Gastrocnemius medialis (tissue), 4 donors: ENCODE data around the gene INSRR. TPM values are rescaled to one million over a fixed set of nuclear protein-coding genes. Genes with fewer than 3 reads are reported as not detected.

ENCODE experiments used
- ATAC-seq, 2 donors: fragments of 150-250 bp; one replicate each; pipeline ENCODE4 v1.9.1; 2016
- DNase-seq, 2 donors: peaks; one replicate each; pipeline ENCODE4 v3.0.0-alpha.2; 2019
- H3K27ac ChIP-seq, 4 donors: fragments of 200-600 bp; sonication (generic); 1 replicate in 1 of 4; 2 replicates in 3 of 4; pipeline ENCODE4 v1.5.1; 2016 to 2018; ENCODE audit warnings: mild to moderate bottlenecking in 2 of 4, moderate library complexity in 1 of 4
- H3K27me3 ChIP-seq, 3 donors: fragments of 200-600 bp; sonication (generic) in 2 of 3; 1 replicate in 1 of 3; 2 replicates in 2 of 3; pipeline versions ENCODE4 v1.5.1 to v1.6.0; 2016 to 2019; ENCODE audit warnings: mild to moderate bottlenecking in 1 of 3, moderate library complexity in 1 of 3
- H3K36me3 ChIP-seq, 2 donors: fragments of 200-600 bp; sonication (generic) in 1 of 2; one replicate each; pipeline ENCODE4 v1.5.1; 2017 to 2018
- H3K4me1 ChIP-seq, 2 donors: fragments of 200-600 bp; sonication (generic) in 1 of 2; one replicate each; pipeline ENCODE4 v1.5.1; 2016 to 2017; ENCODE audit warnings: mild to moderate bottlenecking in 2 of 2
- H3K4me3 ChIP-seq, 4 donors: fragments of 200-600 bp; sonication (generic) in 3 of 4; 1 replicate in 1 of 4; 2 replicates in 3 of 4; pipeline ENCODE4 v1.5.1; 2016 to 2019; ENCODE audit warnings: mild to moderate bottlenecking in 2 of 4
- H3K9me3 ChIP-seq, 3 donors: fragments of 200-600 bp; sonication (generic) in 2 of 3; 1 replicate in 1 of 3; 2 replicates in 2 of 3; pipeline ENCODE4 v1.5.1; 2016 to 2019
- CTCF ChIP-seq, 5 experiments: fragments of 450-650 bp in 3 of 5; fragments of 200-600 bp in 2 of 5; sonication (generic) in 2 of 5; IDR thresholded peaks in 4 of 5; conservative IDR thresholded peaks in 1 of 5; 1 replicate in 4 of 5; 2 replicates in 1 of 5; pipeline ENCODE4 v1.5.1; 2016 to 2019; ENCODE audit warnings: antibody characterized with exemption in 5 of 5, mild to moderate bottlenecking in 3 of 5, moderate library complexity in 3 of 5
- POLR2A ChIP-seq, 2 donors: fragments of 450-650 bp; IDR thresholded peaks; one replicate each; pipeline ENCODE4 v1.6.1; 2017; ENCODE audit warnings: antibody characterized with exemption in 2 of 2, mild to moderate bottlenecking in 2 of 2, moderate library complexity in 2 of 2
- in situ Hi-C, 4 donors: fragments of 200-750 bp; cut with MboI; loops; one replicate each; pipeline versions ENCODE4 v1.15.0 to v1.8.0; 2017; ENCODE audit warnings: low sequenced_read_pairs in 4 of 4
- intact Hi-C: fragments of 100-400 bp; cut with DNase I; formaldehyde crosslinking; loops from one replicate; pipeline ENCODE4 v1.15.1; 2023; ENCODE audit warnings: low total_unique reads
- total RNA-seq, 4 donors: library from RNA; depleted of rRNA; stranded (reverse); fragments of >200 nt; gene quantifications; one replicate each; pipeline versions ENCODE4 v1.1.0 to v1.2.3, GENCODE V29; 2016

INSRR gene
- total RNA-seq, 4 donors from 2014 or later = not detected

DNA sequence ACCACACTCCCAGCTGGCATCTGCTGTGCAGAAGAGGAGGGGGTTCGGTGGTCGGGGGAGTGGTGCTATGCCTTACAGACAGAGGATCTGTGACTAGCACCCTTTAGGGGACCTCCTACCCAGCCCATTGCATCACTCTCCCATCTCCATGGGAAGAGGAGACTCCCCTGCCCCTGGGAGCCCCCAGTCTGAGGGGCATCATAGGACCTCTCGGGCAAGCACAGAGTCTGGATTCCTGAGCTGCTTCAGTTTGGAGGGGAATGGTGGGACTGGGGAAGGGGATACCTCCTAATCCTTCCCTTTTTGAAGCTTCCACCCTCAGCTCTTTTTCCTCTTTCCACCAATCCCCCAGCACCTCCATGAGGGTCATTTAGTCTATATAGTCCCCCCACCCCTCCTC, 1.4 kb downstream of the INSRR start:
- Histone ChIP-seq H3K4me1 (peaks cover 10 to 29% of the 10 kb centered on the region in 2 donors), H3K4me3 (no peak overlapping the region), H3K27ac (no peak overlapping the region), H3K9me3 (no peaks in the 10 kb centered on the region), H3K27me3 (peaks cover 41 to 50% (median 45%) of the 10 kb centered on the region in 3 donors), H3K36me3 (no peaks in the 10 kb centered on the region)
- ATAC-seq = no peak
- DNase-seq = no peak
- in situ Hi-C loops (loop anchor here in 2 of 4 donors (5.0 to 25.0 kb wide), 3 partner anchors 55 to 170 kb away; partner anchors contain the start of genes CRABP2 (in 1 of the 2) and NES (in 1 of the 2)), intact Hi-C loops (no loop called here)
- TF ChIP-seq POLR2A (IDR thresholded peaks at IDR 0.05) (no peak), CTCF (IDR thresholded peaks at IDR 0.05 in 4 of 5, conservative IDR thresholded peaks at IDR 0.05 in 1 of 5) (no peak)

GRCh38 chr1:156856282-156856785, 2.6 kb downstream of the INSRR start:
- no peaks in the 10 kb centered on the region for H3K36me3 ChIP-seq
- H3K27ac ChIP-seq = no peak overlapping the region
- DNase-seq (no peak), ATAC-seq (no peak)
- intact Hi-C loops (no loop called here), in situ Hi-C loops (loop anchor here in 2 of 4 donors (5.0 to 25.0 kb wide), 3 partner anchors 54 to 169 kb away; partner anchors contain the start of genes CRABP2 (in 1 of the 2) and NES (in 1 of the 2))
- no peaks in the 10 kb centered on the region for H3K9me3 ChIP-seq
- H3K4me3 ChIP-seq = no peak overlapping the region
- H3K4me1 ChIP-seq = peaks cover 10 to 39% of the 10 kb centered on the region in 2 donors
- TF ChIP-seq CTCF (IDR thresholded peaks at IDR 0.05 in 4 of 5, conservative IDR thresholded peaks at IDR 0.05 in 1 of 5) = no peak
- no peak for TF ChIP-seq POLR2A (IDR thresholded peaks at IDR 0.05)
- H3K27me3 ChIP-seq = peaks cover 31 to 38% (median 36%) of the 10 kb centered on the region in 3 donors

DNA sequence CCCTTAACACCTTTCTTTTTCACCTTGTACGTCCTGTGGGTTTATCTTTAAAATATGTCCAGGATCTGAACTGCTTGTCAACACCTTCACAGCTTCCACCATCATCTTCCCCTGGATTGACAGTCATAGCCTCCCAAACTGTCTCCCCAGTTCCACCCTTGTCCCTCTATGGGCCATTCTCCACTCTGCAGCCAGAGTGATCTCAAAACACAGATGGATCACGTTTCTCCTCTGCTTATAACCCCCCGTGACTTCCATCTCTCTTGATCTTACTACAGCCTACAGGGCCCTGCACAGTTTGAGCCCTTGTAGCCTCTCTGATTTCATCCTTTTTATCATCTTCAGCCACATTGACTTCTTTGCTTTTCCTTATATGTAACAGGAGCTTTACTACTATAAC, 4.3 kb downstream of the INSRR start:
- H3K27ac ChIP-seq = no peak overlapping the region
- no peaks in the 10 kb centered on the region for H3K9me3 ChIP-seq
- intact Hi-C loops = no loop called here
- H3K36me3 ChIP-seq = no peaks in the 10 kb centered on the region
- in situ Hi-C loops = loop anchor here in 2 of 4 donors (5.0 to 25.0 kb wide), 3 partner anchors 52 to 167 kb away; partner anchors contain the start of genes CRABP2 (in 1 of the 2) and NES (in 1 of the 2)
- TF ChIP-seq CTCF (IDR thresholded peaks at IDR 0.05 in 4 of 5, conservative IDR thresholded peaks at IDR 0.05 in 1 of 5) = no peak
- no peak for TF ChIP-seq POLR2A (IDR thresholded peaks at IDR 0.05)
- peaks cover 14 to 21% (median 19%) of the 10 kb centered on the region in 3 donors for H3K27me3 ChIP-seq
- peaks cover under 1 to 30% of the 10 kb centered on the region in 2 donors for H3K4me1 ChIP-seq
- ATAC-seq = no peak
- H3K4me3 ChIP-seq = no peak overlapping the region
- DNase-seq = no peak

- Histone ChIP-seq H3K27me3 (peaks cover 8 to 16% (median 12%) of the 10 kb centered on the region in 3 donors), H3K4me1 (peaks cover 0 to 21% of the 10 kb centered on the region in 2 donors), H3K27ac (no peak overlapping the region), H3K36me3 (no peaks in the 10 kb centered on the region), H3K9me3 (no peaks in the 10 kb centered on the region), H3K4me3 (no peak overlapping the region)
- intact Hi-C loops (no loop called here), in situ Hi-C loops (loop anchor here in 2 of 4 donors (25.0 kb wide), 2 partner anchors 141 to 166 kb away; partner anchors contain the start of genes CRABP2 (in 1 of the 2) and NES (in 1 of the 2))
- ATAC-seq (no peak), DNase-seq (no peak)
- no peak for TF ChIP-seq CTCF (IDR thresholded peaks at IDR 0.05 in 4 of 5, conservative IDR thresholded peaks at IDR 0.05 in 1 of 5)
- no peak for TF ChIP-seq POLR2A (IDR thresholded peaks at IDR 0.05)
Observed at GRCh38 chr1:156853761-156854160, 5.2 kb downstream of the INSRR start.
